Brain pericyte (primary cell): ENCODE results near the gene SAMD10.
"Not testable (repeated sequence)": the region's sequence is repeated elsewhere in the genome, so short reads cannot be mapped to it uniquely, and the experiment has no call there.

Source experiments
- DNase-seq: peaks from one replicate; pipeline ENCODE4 v3.0.0-alpha.2; 2012; ENCODE audit warnings: low read depth, low spot score

Gene SAMD10

GRCh38 chr20:63979557-63980316 is at the start of gene SAMD10:
TSS of gene SAMD10 (minus strand) at chr20:63979642. CDS start at chr20:63979467, 175 bp downstream.
- DNase-seq: no peak

- no peak for DNase-seq
Measured at GRCh38 chr20:64027981-64028685, 48.7 kb upstream of the SAMD10 start.

- no peak for DNase-seq
Measured at GRCh38 chr20:64025826-64026412, 46.5 kb upstream of the SAMD10 start.

- DNase-seq: no peak
Measured at GRCh38 chr20:64025101-64025825, 45.8 kb upstream of the SAMD10 start.

- no peak for DNase-seq
Measured at GRCh38 chr20:64024141-64024990, 44.9 kb upstream of the SAMD10 start.

- DNase-seq: no peak
Measured at GRCh38 chr20:64023361-64024140, 44.1 kb upstream of the SAMD10 start.

GRCh38 chr20:64022671-64023360 is 43.4 kb upstream of the SAMD10 start:
- DNase-seq: no peak

GRCh38 chr20:64021124-64021975 is 41.9 kb upstream of the SAMD10 start:
- DNase-seq: no peak

- no peak for DNase-seq
Measured at GRCh38 chr20:64015635-64016034, 36.2 kb upstream of the SAMD10 start.

GRCh38 chr20:64012385-64013154 is 33.1 kb upstream of the SAMD10 start:
- not testable (repeated sequence) for DNase-seq

- DNase-seq: no peak
Measured at GRCh38 chr20:64011366-64011779, 31.9 kb upstream of the SAMD10 start.

- no peak for DNase-seq
Measured at GRCh38 chr20:64010711-64011237, 31.3 kb upstream of the SAMD10 start.

GRCh38 chr20:64009811-64010387 is 30.5 kb upstream of the SAMD10 start:
- no peak for DNase-seq

- DNase-seq: no peak
Measured at GRCh38 chr20:64006902-64007301, 27.5 kb upstream of the SAMD10 start.

- no peak for DNase-seq
Measured at GRCh38 chr20:64006490-64006889, 27.0 kb upstream of the SAMD10 start.

GRCh38 chr20:64005394-64005793 is 26.0 kb upstream of the SAMD10 start:
- no peak for DNase-seq
